ENCODE data around the gene GNAQ. TPM values are rescaled to one million over a fixed set of nuclear protein-coding genes. Genes with fewer than 3 reads are reported as not detected.
"Not testable (repeated sequence)": the region's sequence is repeated elsewhere in the genome, so short reads cannot be mapped to it uniquely, and the experiment has no call there.

The GNAQ gene
- total RNA-seq, 1 experiment from 2014 or later = 0.51 TPM

DNA sequence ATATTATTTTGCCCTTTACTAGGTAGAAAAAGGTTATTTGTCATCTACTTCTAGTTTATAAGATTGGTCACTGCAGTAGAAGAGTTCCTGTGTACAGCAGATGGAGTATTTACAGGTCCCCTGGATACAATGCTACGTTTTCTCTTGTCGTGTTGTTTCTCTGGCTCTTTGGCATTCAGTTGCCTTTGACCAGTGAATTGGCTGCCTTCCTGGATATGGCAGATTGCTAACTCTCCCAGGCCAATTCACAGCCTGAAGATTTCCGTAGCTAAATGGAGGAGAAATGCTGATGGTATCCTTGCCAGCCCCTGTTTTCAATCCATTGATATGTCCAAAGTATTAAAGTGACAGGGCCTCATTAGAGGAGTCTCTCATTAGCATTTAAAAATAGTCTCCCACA is 32.5 kb upstream of the GNAQ start:
- no TSS peak for BruUV-seq (replicated peaks)
- no peaks in the 10 kb centered on the region for H3F3A ChIP-seq (ENCODE audit: low read length, unreplicated experiment)
- H4K20me1 ChIP-seq (ENCODE audit: low read length) = no peaks in the 10 kb centered on the region
- H3K9me2 ChIP-seq (replicated peaks; ENCODE audit: low read length) = no peaks in the 10 kb centered on the region
- no peak overlapping the region for H2AFZ ChIP-seq (ENCODE audit: low read length)
- TF ChIP-seq, protein P1, sequence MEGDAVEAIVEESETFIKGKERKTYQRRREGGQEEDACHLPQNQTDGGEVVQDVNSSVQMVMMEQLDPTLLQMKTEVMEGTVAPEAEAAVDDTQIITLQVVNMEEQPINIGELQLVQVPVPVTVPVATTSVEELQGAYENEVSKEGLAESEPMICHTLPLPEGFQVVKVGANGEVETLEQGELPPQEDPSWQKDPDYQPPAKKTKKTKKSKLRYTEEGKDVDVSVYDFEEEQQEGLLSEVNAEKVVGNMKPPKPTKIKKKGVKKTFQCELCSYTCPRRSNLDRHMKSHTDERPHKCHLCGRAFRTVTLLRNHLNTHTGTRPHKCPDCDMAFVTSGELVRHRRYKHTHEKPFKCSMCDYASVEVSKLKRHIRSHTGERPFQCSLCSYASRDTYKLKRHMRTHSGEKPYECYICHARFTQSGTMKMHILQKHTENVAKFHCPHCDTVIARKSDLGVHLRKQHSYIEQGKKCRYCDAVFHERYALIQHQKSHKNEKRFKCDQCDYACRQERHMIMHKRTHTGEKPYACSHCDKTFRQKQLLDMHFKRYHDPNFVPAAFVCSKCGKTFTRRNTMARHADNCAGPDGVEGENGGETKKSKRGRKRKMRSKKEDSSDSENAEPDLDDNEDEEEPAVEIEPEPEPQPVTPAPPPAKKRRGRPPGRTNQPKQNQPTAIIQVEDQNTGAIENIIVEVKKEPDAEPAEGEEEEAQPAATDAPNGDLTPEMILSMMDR (conservative IDR thresholded peaks at IDR 0.05; ENCODE audit: low read depth, low read length) = no peak
- TF ChIP-seq EZH2phosphoT487 (IDR thresholded peaks at IDR 0.05; ENCODE audit: borderline replicate concordance, low read length) = no peak
- no peak for TF ChIP-seq EZH2 (IDR thresholded peaks at IDR 0.05; ENCODE audit: low read length, unreplicated experiment)
- H3K9ac ChIP-seq (ENCODE audit: low read length) = no peak overlapping the region
- no peak overlapping the region for H3K4me2 ChIP-seq (ENCODE audit: low read length)
- ChIA-PET CTCF (no interaction called here), POLR2A (ENCODE audit: unreplicated experiment) (no interaction called here)
- H3K4me1 ChIP-seq (ENCODE audit: insufficient read depth, low read length) = no peaks in the 10 kb centered on the region
- DNase-seq (no peak), ATAC-seq (no peak)
- no peaks in the 10 kb centered on the region for H3K27me3 ChIP-seq (ENCODE audit: low read length)
- no peak overlapping the region for H3K27ac ChIP-seq (ENCODE audit: low read length)
- intact Hi-C loops (cut with micrococcal nuclease) = no loop called here
- H3K9me3 ChIP-seq (ENCODE audit: low read length) = no peaks in the 10 kb centered on the region
- no peaks in the 10 kb centered on the region for H3K36me3 ChIP-seq (ENCODE audit: low read depth, low read length)
- no peaks in the 10 kb centered on the region for H3K79me2 ChIP-seq (ENCODE audit: low read length)
- H3K4me3 ChIP-seq (ENCODE audit: low read length) = no peak overlapping the region

DNA sequence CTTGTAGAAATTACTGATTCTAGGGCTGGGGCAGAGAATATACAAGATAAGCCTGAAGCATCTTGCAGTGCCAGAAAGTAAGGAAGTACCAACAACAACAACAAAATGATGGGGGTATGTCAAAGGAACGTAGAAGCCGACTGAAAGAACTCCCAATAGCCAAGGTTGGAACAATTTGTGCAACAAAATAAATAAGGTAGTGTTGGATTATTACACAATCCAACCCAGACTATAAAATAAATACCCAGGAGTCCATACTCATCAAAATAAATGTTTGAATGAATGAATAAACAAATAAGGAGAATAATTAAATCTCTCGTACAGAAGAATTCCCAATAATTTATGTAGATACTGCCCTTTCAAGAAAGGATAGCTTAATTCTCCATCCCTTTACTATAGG is 31.1 kb upstream of the GNAQ start:
- intact Hi-C loops (cut with micrococcal nuclease) = no loop called here

GRCh38 chr9:78054218-78054617 is 22.6 kb upstream of the GNAQ start:
- H4K20me1 ChIP-seq (ENCODE audit: low read length); H3K9ac ChIP-seq (ENCODE audit: low read length); H3K79me2 ChIP-seq (ENCODE audit: low read length); DNase-seq; H3F3A ChIP-seq (ENCODE audit: low read length, unreplicated experiment); intact Hi-C loops (cut with micrococcal nuclease); ATAC-seq; BruUV-seq (replicated peaks); H3K27me3 ChIP-seq (ENCODE audit: low read length); H3K4me2 ChIP-seq (ENCODE audit: low read length); H3K36me3 ChIP-seq (ENCODE audit: low read depth, low read length); H3K27ac ChIP-seq (ENCODE audit: low read length); POLR2A ChIA-PET (ENCODE audit: unreplicated experiment); H2AFZ ChIP-seq (ENCODE audit: low read length); H3K4me3 ChIP-seq (ENCODE audit: low read length); H3K9me3 ChIP-seq (ENCODE audit: low read length); H3K4me1 ChIP-seq (ENCODE audit: insufficient read depth, low read length); H3K9me2 ChIP-seq (replicated peaks; ENCODE audit: low read length): not testable (repeated sequence)
- CTCF ChIA-PET = interaction anchor here (0.5 kb wide), 1 partner anchor 18 kb away, joined by 5 read pairs; no protein-coding TSS in a partner anchor

More for the DNA sequence above, 31.1 kb upstream of the GNAQ start:
- H2AFZ ChIP-seq (ENCODE audit: low read length) = no peak overlapping the region
- H3K27ac ChIP-seq (ENCODE audit: low read length) = no peak overlapping the region
- ChIA-PET CTCF (no interaction called here), POLR2A (ENCODE audit: unreplicated experiment) (no interaction called here)
- no peak for ATAC-seq
- H3K9me2 ChIP-seq (replicated peaks; ENCODE audit: low read length) = no peaks in the 10 kb centered on the region
- H3K4me1 ChIP-seq (ENCODE audit: insufficient read depth, low read length) = no peaks in the 10 kb centered on the region
- BruUV-seq (replicated peaks) = no TSS peak
- no peak for DNase-seq
- H3K79me2 ChIP-seq (ENCODE audit: low read length) = no peaks in the 10 kb centered on the region
- H3K27me3 ChIP-seq (ENCODE audit: low read length) = no peaks in the 10 kb centered on the region
- no peak overlapping the region for H3K4me3 ChIP-seq (ENCODE audit: low read length)
- no peaks in the 10 kb centered on the region for H4K20me1 ChIP-seq (ENCODE audit: low read length)
- no peaks in the 10 kb centered on the region for H3K9me3 ChIP-seq (ENCODE audit: low read length)
- H3K9ac ChIP-seq (ENCODE audit: low read length) = no peak overlapping the region
- no peak overlapping the region for H3K4me2 ChIP-seq (ENCODE audit: low read length)
- no peaks in the 10 kb centered on the region for H3F3A ChIP-seq (ENCODE audit: low read length, unreplicated experiment)
- TF ChIP-seq EZH2 (IDR thresholded peaks at IDR 0.05; ENCODE audit: low read length, unreplicated experiment) (no peak), EZH2phosphoT487 (IDR thresholded peaks at IDR 0.05; ENCODE audit: borderline replicate concordance, low read length) (no peak)
- TF ChIP-seq, protein P1 (conservative IDR thresholded peaks at IDR 0.05; ENCODE audit: low read depth, low read length) = no peak
- no peaks in the 10 kb centered on the region for H3K36me3 ChIP-seq (ENCODE audit: low read depth, low read length)
